HUDEP-2 (cell line): Measurements from ENCODE around the gene OR1B1.
"Not testable (repeated sequence)": the region's sequence is repeated elsewhere in the genome, so short reads cannot be mapped to it uniquely, and the experiment has no call there.

Experiments used
- DNase-seq, 76 experiments: peaks; one replicate each; lab custom pipeline; 2025; ENCODE audit not compliant: unreplicated experiment in 76 of 76; lab: John Stamatoyannopoulos, UW

Gene OR1B1

DNA sequence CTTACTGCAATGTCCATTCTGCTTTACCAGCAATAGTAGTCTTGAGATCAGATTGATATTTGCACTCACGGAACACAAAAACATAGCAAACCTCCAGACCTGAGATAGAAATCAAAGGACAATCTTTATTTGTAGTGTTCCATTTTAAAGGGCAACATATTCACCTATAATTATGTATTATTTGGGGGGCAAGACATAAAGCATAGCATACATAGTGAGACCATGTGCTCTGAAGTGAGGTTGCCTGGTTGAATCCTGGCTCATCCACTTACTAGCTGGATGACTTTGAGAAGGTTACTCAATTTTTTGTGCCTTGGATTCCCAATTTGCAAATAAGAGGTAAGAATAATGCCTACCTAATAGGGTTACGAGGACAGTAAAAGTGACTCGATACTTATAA is at the start of gene OR1B1:
TSS of gene OR1B1 (minus strand) at position 101 of the 400 bp plus-strand sequence.
- DNase-seq, result no peak

- DNase-seq, result no peak
These were observed 38.3 kb upstream of the OR1B1 start for GRCh38 chr9:122695696-122696095.

DNA sequence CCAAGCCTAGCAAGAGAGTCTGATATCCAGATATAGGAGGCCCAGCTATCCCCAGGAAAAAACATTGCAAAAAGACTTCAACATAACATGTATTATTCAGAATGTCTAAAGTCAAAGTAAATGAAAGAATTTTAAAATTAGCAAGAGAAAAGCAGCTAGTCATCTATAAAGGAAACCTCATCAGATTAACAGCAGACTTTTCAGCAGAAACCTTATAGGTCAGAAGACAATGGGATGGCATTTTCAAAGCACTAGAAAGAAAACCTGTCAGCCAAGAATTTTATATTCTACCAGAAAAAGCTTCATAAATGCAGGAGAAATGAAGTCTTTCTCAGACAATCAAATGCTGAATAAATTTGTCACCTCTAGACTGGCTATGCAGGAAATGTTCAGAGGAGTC is 27.4 kb upstream of the OR1B1 start:
- no peak for DNase-seq

- DNase-seq, result no peak
These were observed 15.1 kb upstream of the OR1B1 start for GRCh38 chr9:122672481-122672880.

- DNase-seq, result no peak
These were observed 4.0 kb upstream of the OR1B1 start, which contains the start of gene OR1L1 for GRCh38 chr9:122661416-122661815. Gene OR1L1, plus strand, starts transcription at chr9:122661716. Its CDS starts 0 bp downstream, at chr9:122661716.

DNA sequence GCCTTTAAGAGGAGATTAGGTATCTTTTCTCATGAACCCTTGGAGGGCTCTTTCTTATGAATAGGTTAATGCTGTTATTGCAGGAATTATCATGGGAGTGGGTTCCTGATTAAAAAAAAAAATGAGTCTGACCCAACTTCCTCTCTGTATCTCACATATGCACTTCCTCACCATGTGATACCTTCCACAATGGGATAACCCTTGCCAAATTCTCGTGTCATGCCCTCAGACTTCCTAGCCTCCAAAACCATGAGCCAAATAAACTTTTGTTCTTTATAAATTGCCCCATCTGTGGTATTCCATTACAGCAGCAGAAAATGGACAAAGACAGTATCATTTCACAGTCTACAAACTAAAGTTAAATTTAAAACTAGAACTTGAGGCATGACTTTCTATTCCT is 1.0 kb downstream of the OR1B1 start:
- no peak for DNase-seq

GRCh38 chr9:122642226-122642625 is 15.2 kb downstream of the OR1B1 start:
- DNase-seq, result peak in 3 of 76 experiments; percentile 1 to 3 (median 2)

DNA sequence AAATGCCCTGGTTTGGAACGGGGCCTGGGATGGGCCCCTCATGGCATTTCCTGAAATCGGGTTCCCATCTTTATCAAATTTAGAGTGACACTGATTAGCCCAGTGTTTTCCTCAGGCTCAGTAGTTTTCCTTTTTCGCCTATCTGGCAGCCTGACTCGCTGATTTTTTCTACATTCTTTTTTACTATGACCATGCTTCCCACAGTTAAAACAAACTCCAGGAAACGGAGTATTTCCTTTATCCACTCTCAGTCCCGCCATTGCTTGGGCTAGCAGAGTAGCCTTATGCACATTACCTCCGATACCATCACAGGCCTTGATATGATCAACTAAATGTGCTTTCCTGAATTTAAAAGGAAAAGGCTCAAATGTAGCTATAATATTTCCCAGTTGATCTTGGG is 37.4 kb downstream of the OR1B1 start:
- DNase-seq, result no peak

DNA sequence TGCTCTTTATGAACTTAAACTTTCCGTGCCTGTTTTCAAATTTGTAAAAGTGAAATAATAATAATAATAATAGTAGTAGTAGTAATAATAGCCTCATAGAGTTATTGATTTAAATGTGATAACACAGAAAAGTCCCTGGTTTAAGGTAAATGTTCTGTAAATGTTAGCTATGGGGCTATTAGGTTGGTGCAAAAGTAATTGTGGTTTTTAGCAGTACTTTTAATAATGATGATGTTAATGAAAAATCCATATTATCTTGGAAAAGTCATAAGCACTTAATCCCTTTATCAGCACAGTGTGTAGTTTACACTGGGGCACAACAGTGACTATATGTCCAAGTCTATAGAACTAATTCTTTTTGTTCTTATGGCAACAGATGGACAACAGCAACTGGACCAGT is 43.1 kb downstream of the OR1B1 start, which contains the start of gene OR1Q1:
TSS of gene OR1Q1 (plus strand) at position 377 of the 400 bp plus-strand sequence. CDS start at position 377, 0 bp downstream.
- no peak for DNase-seq

GRCh38 chr9:122609804-122610203 is 47.6 kb downstream of the OR1B1 start:
- no peak for DNase-seq

DNA sequence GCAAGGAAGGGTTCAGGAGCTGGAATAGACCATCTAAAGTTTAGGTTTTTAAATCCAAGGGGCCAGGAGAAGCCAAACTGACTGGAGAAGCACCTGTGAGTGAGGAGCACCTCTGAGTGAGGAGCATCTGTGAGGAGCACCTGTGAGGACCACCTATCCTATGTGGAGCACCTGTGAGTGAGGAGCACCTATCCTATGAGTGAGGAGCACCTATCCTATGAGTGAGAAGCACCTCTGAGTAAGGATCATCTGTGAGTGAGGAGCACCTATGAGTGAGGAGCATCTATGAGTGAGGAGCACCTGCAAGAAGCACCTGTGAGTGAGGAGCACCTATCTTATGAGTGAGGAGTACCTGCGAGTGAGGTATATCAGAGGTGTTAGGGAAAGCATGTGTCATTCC is 50.8 kb downstream of the OR1B1 start:
- DNase-seq, result no peak

GRCh38 chr9:122605691-122606090 is 51.7 kb downstream of the OR1B1 start:
- DNase-seq, result no peak

DNA sequence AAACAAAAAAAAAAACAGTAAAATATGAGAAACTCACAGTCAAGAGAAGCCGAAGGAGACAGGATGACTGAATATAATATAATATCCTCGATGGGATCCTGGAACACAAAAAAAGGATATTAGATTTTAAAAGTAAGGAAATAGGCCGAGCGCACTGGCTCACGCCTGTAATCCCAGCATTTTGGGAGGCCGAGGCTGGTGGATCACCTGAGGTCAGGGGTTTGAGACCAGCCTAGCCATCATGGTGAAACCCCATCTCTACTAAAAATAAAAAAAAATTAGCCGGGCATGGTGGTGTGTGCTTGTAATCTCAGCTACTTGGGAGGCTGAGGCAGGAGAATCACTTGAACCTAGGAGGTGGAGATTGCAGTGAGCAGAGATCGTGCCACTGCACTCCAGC is 74.1 kb downstream of the OR1B1 start, which contains the start of gene OR1L8:
TSS of gene OR1L8 (minus strand) at position 101 of the 400 bp plus-strand sequence. CDS start 14,907 bp downstream, outside the sequence.
- DNase-seq, result not testable (repeated sequence)

DNA sequence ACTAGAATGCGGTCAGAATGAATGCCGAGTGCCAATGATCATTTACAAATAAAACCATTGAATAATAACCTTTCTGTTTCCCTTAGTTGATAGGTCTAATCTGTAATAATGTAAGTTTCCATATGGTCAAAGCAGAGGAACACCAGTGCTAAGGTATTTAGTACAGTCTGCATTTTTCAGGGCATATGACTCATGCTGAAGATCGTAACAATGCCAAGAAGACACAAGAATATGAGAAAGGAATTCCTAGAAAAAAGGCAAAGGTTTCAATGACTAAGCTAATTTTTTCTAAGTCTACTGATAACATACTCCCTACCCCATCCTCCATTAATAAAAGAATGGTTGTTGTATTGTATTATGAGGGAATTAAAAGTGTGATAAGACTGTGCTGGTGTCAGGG is 77.1 kb downstream of the OR1B1 start:
- DNase-seq, result peak in 30 of 76 experiments; percentile 3 to 75 (median 34)

GRCh38 chr9:122579874-122580273 is 77.6 kb downstream of the OR1B1 start:
- DNase-seq, result peak in 3 of 76 experiments; percentile 1 to 4 (median 3)
